WTC11 (cell line): Measurements from ENCODE around the gene CFAP91. TPM values are rescaled to one million over a fixed set of nuclear protein-coding genes. Genes with fewer than 3 reads are reported as not detected.

ENCODE experiments used
- ATAC-seq: fragments of 200-7000 bp; cut with Tn5 transposase; 2 replicates; pipeline ENCODE4 v1.10.0; 2021; ENCODE audit warnings: mild to moderate bottlenecking, moderate library complexity
- CTCF ChIA-PET: fragments of 300-600 bp; sonication (Branson Sonifier 250); formaldehyde crosslinking; loops from one replicate; lab custom pipeline; 2021; ENCODE audit warnings: antibody characterized with exemption; lab: Charles Lee
- POLR2A ChIA-PET: fragments of 350-600 bp; sonication (Branson Sonifier 250); formaldehyde crosslinking; loops from one replicate; lab custom pipeline; 2021; ENCODE audit warnings: antibody characterized with exemption; lab: Charles Lee
- DNase-seq: peaks from one replicate; pipeline ENCODE4 v3.0.0; 2021; ENCODE audit warnings: low spot score
- H3K27ac Mint-ChIP-seq: 2 replicates; pipeline ENCODE4 v1.8.0; 2021; ENCODE audit warnings: mixed read lengths
- H3K27me3 Mint-ChIP-seq: 2 replicates; pipeline ENCODE4 v1.8.0; 2021; ENCODE audit warnings: low read depth, mild to moderate bottlenecking, moderate library complexity, mixed read lengths
- H3K36me3 Mint-ChIP-seq: 2 replicates; pipeline ENCODE4 v1.8.0; 2021; ENCODE audit warnings: mixed read lengths
- H3K4me1 Mint-ChIP-seq: 2 replicates; pipeline ENCODE4 v1.8.0; 2022; ENCODE audit warnings: mixed read lengths
- H3K4me3 Mint-ChIP-seq: 2 replicates; pipeline ENCODE4 v1.8.0; 2021; ENCODE audit warnings: mild to moderate bottlenecking, moderate library complexity, mixed read lengths
- H3K9me3 Mint-ChIP-seq: 2 replicates; pipeline ENCODE4 v1.8.0; 2021; ENCODE audit warnings: mixed read lengths
- AR ChIP-seq: fragments of 250-450 bp; sonication (Bioruptor Pico); IDR thresholded peaks from 2 replicates; pipeline ENCODE4 v1.9.0; 2021; ENCODE audit warnings: mild to moderate bottlenecking
- CBFB ChIP-seq: sonication (generic); formaldehyde crosslinking; IDR thresholded peaks from 2 replicates; pipeline ENCODE4 v1.8.1; 2022; ENCODE audit warnings: mild to moderate bottlenecking, low read depth, missing genetic modification reagents
- JAZF1 ChIP-seq: fragments of 250-450 bp; sonication (Bioruptor Pico); IDR thresholded peaks from 2 replicates; pipeline ENCODE4 v1.9.0; 2021; ENCODE audit warnings: moderate library complexity, mild to moderate bottlenecking, inconsistent platforms
- NFYB ChIP-seq: sonication (generic); formaldehyde crosslinking; conservative IDR thresholded peaks from 2 replicates; pipeline ENCODE4 v1.8.0; 2022; ENCODE audit warnings: low read depth, missing genetic modification reagents
- USF2 ChIP-seq: sonication (generic); formaldehyde crosslinking; IDR thresholded peaks from 2 replicates; pipeline ENCODE4 v1.8.1; 2023; ENCODE audit warnings: mild to moderate bottlenecking, missing genetic modification reagents, moderate library complexity
- ZBTB21 ChIP-seq: sonication (generic); formaldehyde crosslinking; IDR thresholded peaks from 2 replicates; pipeline ENCODE4 v1.8.1; 2023; ENCODE audit warnings: mild to moderate bottlenecking, missing genetic modification reagents, borderline replicate concordance
- ZNF416 ChIP-seq: fragments of 250-450 bp; sonication (Bioruptor Pico); IDR thresholded peaks from 2 replicates; pipeline ENCODE4 v1.9.0; 2021; ENCODE audit warnings: mild to moderate bottlenecking, inconsistent platforms
- total RNA-seq: library from RNA; stranded (reverse); gene quantifications from 3 replicates; pipeline ENCODE4 v1.2.3, GENCODE V29; 2021
- TF ChIP-seq, protein P1 (sequence below): sonication (generic); formaldehyde crosslinking; IDR thresholded peaks from 2 replicates; pipeline ENCODE4 v1.8.0; 2022; ENCODE audit warnings: mild to moderate bottlenecking, missing genetic modification reagents
- TF ChIP-seq, protein P2 (sequence below): fragments of 250-450 bp; sonication (Bioruptor Pico); IDR thresholded peaks from 2 replicates; pipeline ENCODE4 v2.1.2; 2022; ENCODE audit warnings: mild to moderate bottlenecking, moderate library complexity
- TF ChIP-seq, protein P3 (sequence below): sonication (generic); formaldehyde crosslinking; IDR thresholded peaks from 2 replicates; pipeline ENCODE4 v1.8.0; 2022; ENCODE audit warnings: mild to moderate bottlenecking, missing genetic modification reagents
- TF ChIP-seq, protein P4 (sequence below): sonication (generic); formaldehyde crosslinking; IDR thresholded peaks from 2 replicates; pipeline ENCODE4 v1.8.0; 2023; ENCODE audit warnings: missing genetic modification reagents, mild to moderate bottlenecking, borderline replicate concordance
- TF ChIP-seq, protein P5 (sequence below): sonication (generic); formaldehyde crosslinking; IDR thresholded peaks from 2 replicates; pipeline ENCODE4 v1.8.1; 2023; ENCODE audit warnings: mild to moderate bottlenecking, missing genetic modification reagents, moderate library complexity

CFAP91 gene
- total RNA-seq, 1 experiment from 2014 or later = 3.5 TPM

GRCh38 chr3:119746423-119746822 is 43.6 kb downstream of the CFAP91 start:
- no peaks in the 10 kb centered on the region for H3K4me1 Mint-ChIP-seq
- H3K27me3 Mint-ChIP-seq = no peaks in the 10 kb centered on the region; the same call in 1 of the 2 replicates
- H3K4me3 Mint-ChIP-seq = no peak overlapping the region
- POLR2A ChIA-PET = no interaction called here
- TF ChIP-seq USF2 (CRISPR knock-in tag) (peak; percentile 79), JAZF1 (no peak)
- TF ChIP-seq, protein P1, sequence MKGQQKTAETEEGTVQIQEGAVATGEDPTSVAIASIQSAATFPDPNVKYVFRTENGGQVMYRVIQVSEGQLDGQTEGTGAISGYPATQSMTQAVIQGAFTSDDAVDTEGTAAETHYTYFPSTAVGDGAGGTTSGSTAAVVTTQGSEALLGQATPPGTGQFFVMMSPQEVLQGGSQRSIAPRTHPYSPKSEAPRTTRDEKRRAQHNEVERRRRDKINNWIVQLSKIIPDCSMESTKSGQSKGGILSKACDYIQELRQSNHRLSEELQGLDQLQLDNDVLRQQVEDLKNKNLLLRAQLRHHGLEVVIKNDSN (CRISPR knock-in tag) = peak; percentile 84
- TF ChIP-seq, all 79 proteins: peak for 2
- DNase-seq (no peak), ATAC-seq (peak; percentile 41; the same call in 1 of the 2 replicates)
- H3K27ac Mint-ChIP-seq = no peak overlapping the region
- H3K9me3 Mint-ChIP-seq = no peaks in the 10 kb centered on the region
- CTCF ChIA-PET = no interaction called here
- no peaks in the 10 kb centered on the region for H3K36me3 Mint-ChIP-seq

- TF ChIP-seq, protein P2, sequence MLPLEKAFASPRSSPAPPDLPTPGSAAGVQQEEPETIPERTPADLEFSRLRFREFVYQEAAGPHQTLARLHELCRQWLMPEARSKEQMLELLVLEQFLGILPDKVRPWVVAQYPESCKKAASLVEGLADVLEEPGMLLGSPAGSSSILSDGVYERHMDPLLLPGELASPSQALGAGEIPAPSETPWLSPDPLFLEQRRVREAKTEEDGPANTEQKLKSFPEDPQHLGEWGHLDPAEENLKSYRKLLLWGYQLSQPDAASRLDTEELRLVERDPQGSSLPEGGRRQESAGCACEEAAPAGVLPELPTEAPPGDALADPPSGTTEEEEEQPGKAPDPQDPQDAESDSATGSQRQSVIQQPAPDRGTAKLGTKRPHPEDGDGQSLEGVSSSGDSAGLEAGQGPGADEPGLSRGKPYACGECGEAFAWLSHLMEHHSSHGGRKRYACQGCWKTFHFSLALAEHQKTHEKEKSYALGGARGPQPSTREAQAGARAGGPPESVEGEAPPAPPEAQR (CRISPR knock-in tag) = no peak
- TF ChIP-seq, protein P3, sequence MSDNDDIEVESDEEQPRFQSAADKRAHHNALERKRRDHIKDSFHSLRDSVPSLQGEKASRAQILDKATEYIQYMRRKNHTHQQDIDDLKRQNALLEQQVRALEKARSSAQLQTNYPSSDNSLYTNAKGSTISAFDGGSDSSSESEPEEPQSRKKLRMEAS = no peak
- no peak for TF ChIP-seq ZBTB21
- TF ChIP-seq AR (CRISPR knock-in tag) = no peak
- no peak for TF ChIP-seq CBFB (CRISPR knock-in tag)
- no peak for TF ChIP-seq USF2 (CRISPR knock-in tag)
- TF ChIP-seq, protein P4, sequence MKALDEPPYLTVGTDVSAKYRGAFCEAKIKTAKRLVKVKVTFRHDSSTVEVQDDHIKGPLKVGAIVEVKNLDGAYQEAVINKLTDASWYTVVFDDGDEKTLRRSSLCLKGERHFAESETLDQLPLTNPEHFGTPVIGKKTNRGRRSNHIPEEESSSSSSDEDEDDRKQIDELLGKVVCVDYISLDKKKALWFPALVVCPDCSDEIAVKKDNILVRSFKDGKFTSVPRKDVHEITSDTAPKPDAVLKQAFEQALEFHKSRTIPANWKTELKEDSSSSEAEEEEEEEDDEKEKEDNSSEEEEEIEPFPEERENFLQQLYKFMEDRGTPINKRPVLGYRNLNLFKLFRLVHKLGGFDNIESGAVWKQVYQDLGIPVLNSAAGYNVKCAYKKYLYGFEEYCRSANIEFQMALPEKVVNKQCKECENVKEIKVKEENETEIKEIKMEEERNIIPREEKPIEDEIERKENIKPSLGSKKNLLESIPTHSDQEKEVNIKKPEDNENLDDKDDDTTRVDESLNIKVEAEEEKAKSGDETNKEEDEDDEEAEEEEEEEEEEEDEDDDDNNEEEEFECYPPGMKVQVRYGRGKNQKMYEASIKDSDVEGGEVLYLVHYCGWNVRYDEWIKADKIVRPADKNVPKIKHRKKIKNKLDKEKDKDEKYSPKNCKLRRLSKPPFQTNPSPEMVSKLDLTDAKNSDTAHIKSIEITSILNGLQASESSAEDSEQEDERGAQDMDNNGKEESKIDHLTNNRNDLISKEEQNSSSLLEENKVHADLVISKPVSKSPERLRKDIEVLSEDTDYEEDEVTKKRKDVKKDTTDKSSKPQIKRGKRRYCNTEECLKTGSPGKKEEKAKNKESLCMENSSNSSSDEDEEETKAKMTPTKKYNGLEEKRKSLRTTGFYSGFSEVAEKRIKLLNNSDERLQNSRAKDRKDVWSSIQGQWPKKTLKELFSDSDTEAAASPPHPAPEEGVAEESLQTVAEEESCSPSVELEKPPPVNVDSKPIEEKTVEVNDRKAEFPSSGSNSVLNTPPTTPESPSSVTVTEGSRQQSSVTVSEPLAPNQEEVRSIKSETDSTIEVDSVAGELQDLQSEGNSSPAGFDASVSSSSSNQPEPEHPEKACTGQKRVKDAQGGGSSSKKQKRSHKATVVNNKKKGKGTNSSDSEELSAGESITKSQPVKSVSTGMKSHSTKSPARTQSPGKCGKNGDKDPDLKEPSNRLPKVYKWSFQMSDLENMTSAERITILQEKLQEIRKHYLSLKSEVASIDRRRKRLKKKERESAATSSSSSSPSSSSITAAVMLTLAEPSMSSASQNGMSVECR = no peak
- no peak for TF ChIP-seq ZNF416 (CRISPR knock-in tag)
- TF ChIP-seq, protein P5, sequence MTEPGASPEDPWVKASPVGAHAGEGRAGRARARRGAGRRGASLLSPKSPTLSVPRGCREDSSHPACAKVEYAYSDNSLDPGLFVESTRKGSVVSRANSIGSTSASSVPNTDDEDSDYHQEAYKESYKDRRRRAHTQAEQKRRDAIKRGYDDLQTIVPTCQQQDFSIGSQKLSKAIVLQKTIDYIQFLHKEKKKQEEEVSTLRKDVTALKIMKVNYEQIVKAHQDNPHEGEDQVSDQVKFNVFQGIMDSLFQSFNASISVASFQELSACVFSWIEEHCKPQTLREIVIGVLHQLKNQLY (CRISPR knock-in tag) = no peak
- no peak for TF ChIP-seq NFYB (CRISPR knock-in tag)
- TF ChIP-seq, all 79 proteins: peak for 0
- DNase-seq (no peak), ATAC-seq (no peak)
- no peaks in the 10 kb centered on the region; the same call in 1 of the 2 replicates for H3K27me3 Mint-ChIP-seq
- no peaks in the 10 kb centered on the region for H3K36me3 Mint-ChIP-seq
- ChIA-PET CTCF (interaction anchor here (2.0 kb wide), 1 partner anchor 147 kb away, joined by 6 read pairs; no protein-coding TSS in a partner anchor), POLR2A (no interaction called here)
- H3K4me3 Mint-ChIP-seq = no peak overlapping the region
- no peaks in the 10 kb centered on the region for H3K9me3 Mint-ChIP-seq
- no peaks in the 10 kb centered on the region for H3K4me1 Mint-ChIP-seq
- no peak overlapping the region for H3K27ac Mint-ChIP-seq
These were observed 44.5 kb downstream of the CFAP91 start for GRCh38 chr3:119747357-119747756.
